Activated T-cell treated with anti-CD3 and anti-CD28 coated beads, Interleukin-2, amount 50 U/mL, for 4 hours (primary cell): ENCODE data around the gene FOXO3B. TPM values are rescaled to one million over a fixed set of nuclear protein-coding genes. Genes with fewer than 3 reads are reported as not detected.

Source experiments
- total RNA-seq, 3 donors: library from RNA; stranded (reverse); gene quantifications; one replicate each; pipeline ENCODE4 v1.2.1, GENCODE V29; 2021

The FOXO3B gene
- total RNA-seq, 3 donors from 2014 or later, result 6.5 to 11.3 (median 9.4) TPM

Other genes with a start within 250 kb of the FOXO3B start
- under 1 TPM in 1 of 3 donors, not detected in 2; 0.61 TPM for gene LGALS9C, start 205.5 kb downstream of the FOXO3B start, total RNA-seq
- gene TBC1D28, start 37.9 kb downstream of the FOXO3B start, total RNA-seq, result not detected
- under 1 TPM; 0.13 to 0.16 (median 0.16) TPM for gene FBXW10, start 61.7 kb upstream of the FOXO3B start, total RNA-seq
- gene TVP23B, start 98.9 kb upstream of the FOXO3B start, total RNA-seq, result 10 to 100 TPM; 36.2 to 42.9 (median 42.0) TPM
- 10 to 100 TPM; 41.6 to 50.4 (median 47.5) TPM for gene PRPSAP2, start 175.8 kb upstream of the FOXO3B start, total RNA-seq